NCI-H446 treated with DMSO at 0.1 percent for 48 hours (cell line): ENCODE results near the gene RPL18A.
"Not testable (repeated sequence)": the region's sequence is repeated elsewhere in the genome, so short reads cannot be mapped to it uniquely, and the experiment has no call there.

Source experiments
- DNase-seq: peaks from one replicate; lab custom pipeline; 2025; lab: John Stamatoyannopoulos, UW

The RPL18A gene

GRCh38 chr19:17866964-17867486, 7.3 kb downstream of the RPL18A start:
- no peak for DNase-seq

GRCh38 chr19:17868669-17869068, 9.0 kb downstream of the RPL18A start:
- no peak for DNase-seq

DNA sequence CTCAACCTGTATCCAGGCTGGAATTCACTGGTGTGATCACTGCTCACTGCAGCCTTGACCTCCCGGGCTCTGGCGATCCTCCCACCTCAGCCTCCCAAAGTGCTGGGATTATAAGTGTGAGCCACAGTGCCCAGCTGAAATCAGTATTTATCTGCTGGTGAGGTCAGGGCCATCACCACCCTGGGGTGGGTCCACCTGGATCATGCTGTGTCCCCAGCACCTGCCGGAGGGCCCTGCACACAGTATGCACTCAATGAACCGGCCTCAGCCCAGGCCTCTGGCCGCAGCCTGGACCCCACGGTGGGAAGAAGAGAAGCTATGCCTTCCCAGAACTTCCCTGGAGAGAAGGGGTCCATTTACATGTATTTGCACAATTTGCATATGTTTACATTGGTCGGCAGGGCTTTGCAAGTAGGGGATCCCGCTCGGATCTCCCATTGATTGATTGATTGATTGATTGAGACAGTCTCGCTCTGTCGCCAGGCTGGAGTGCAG, 9.5 kb downstream of the RPL18A start:
- DNase-seq, result no peak

DNA sequence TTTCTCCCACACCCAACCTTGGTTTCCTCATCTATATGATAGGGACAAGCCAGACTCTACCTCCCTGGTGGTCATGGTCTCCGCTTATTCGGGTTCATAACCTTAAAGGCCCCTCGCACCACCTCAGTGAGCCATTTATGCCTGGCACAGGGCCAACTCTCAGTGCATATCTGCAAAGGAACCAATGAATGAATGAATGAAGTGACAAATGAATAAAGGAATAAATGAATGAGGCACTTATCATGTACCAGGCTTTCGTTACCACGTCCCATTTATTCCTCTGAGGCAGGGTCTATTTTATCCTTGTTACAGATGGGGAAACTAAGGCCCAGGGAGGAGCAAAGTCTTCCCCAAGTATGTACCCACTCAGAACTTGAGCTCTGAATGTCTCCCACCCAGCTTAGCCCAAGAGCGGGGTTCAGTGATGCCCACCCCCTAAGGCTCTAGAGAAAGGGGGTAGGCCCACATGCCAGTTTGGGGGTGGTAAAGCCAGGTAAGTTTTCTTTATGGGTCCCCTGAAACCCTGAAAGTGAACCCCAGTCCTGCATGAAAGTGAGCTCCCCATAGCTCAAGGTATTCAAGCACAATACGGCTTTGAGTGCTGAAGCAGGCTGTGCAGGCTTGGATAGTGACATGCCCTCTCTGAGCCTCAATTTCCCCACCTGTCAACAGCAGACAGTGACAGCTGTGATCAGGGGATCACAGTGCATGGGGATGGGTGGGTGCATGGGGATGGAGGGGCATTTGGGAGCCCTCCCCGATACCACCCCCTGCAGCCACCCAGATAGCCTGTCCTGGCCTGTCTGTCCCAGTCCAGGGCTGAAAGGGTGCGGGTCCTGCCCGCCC, 11.5 kb downstream of the RPL18A start:
- no peak for DNase-seq

- DNase-seq, result no peak
These were observed 12.2 kb downstream of the RPL18A start, which contains the start of gene SLC5A5 for GRCh38 chr19:17871878-17872250. SLC5A5 (plus strand) TSS chr19:17871945; CDS start chr19:17872320, 375 bp downstream.

DNA sequence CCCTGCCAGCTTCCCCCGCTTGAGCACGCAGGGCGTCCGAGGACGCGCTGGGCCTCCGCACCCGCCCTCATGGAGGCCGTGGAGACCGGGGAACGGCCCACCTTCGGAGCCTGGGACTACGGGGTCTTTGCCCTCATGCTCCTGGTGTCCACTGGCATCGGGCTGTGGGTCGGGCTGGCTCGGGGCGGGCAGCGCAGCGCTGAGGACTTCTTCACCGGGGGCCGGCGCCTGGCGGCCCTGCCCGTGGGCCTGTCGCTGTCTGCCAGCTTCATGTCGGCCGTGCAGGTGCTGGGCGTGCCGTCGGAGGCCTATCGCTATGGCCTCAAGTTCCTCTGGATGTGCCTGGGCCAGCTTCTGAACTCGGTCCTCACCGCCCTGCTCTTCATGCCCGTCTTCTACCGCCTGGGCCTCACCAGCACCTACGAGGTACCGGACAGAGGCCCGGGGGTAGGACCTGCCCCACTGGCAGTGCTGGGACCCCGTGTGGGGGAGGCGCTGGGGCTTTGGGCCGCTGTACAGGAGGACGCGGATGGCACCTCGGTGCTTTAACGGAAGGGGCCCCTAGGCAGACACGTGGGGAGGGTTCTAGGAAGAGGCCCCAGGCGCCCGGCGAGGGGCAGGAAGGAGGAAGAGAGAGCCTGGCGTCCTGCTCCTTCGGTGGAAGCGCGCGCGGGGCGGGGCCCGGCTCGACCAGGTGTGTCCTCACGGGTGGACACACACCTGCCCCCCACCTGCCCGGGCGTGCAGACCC, 12.7 kb downstream of the RPL18A start:
- DNase-seq, result no peak

DNA sequence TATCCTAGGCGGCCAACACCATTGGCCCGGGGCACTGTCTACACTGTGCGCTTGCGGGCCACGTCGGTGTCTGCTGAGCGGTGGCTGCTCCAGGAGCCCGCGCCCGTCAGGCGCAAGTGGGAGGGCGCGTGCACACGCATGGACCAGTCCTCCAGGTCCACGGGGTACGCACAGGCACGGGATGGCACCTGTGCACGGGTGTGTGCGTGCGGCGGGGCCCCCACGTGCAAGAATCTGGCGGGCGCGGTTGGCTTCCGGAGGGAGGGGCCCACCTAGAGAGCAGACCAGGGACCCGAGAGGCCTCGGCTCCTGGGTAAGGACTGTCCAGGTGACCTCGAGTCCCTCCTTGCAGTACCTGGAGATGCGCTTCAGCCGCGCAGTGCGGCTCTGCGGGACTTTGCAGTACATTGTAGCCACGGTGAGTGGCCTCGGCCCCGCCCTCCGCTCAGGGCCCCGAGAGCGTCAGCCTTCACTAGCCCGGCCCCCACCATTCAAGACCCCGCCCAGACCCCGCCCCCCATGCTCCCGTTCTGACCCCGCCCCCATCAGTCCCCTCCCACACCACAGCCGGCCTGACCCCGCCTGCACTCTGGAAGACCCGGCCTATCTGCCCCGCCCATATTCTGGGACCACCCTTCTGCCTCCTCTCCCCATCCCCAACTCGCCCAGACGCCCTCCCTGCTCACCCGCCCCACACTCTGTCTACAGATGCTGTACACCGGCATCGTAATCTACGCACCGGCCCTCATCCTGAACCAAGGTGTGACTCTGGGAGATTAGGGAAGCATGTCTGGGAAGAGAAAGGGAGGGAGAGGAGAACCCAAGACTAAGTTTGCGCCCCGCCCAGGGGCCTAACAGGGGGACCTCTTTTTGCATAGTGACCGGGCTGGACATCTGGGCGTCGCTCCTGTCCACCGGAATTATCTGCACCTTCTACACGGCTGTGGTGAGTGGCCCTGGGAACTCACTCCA, 14.4 kb downstream of the RPL18A start:
- no peak for DNase-seq

DNA sequence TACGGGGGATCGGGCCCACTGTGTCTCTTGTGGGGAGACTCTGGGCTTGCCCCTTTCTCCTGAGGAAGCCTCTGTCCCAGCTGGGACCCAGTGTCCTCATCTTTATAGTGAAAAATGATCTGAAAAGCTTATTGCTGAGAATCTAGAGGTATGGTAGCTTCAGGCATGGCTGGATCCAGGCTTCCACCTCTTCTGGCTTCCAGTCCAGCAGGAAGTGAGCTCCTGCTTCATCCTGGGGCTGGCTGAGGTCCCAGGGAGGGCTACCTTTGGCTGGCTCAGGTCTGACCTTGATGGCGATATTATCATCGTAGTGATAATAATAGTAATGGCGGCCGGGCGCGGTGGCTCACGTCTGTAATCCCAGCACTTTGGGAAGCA, 15.0 kb downstream of the RPL18A start:
- DNase-seq, result no peak

GRCh38 chr19:17877696-17878095, 18.0 kb downstream of the RPL18A start:
- no peak for DNase-seq

GRCh38 chr19:17879466-17879865, 19.8 kb downstream of the RPL18A start:
- no peak for DNase-seq

- DNase-seq, result no peak
These were observed 22.0 kb downstream of the RPL18A start for GRCh38 chr19:17881701-17882100.

DNA sequence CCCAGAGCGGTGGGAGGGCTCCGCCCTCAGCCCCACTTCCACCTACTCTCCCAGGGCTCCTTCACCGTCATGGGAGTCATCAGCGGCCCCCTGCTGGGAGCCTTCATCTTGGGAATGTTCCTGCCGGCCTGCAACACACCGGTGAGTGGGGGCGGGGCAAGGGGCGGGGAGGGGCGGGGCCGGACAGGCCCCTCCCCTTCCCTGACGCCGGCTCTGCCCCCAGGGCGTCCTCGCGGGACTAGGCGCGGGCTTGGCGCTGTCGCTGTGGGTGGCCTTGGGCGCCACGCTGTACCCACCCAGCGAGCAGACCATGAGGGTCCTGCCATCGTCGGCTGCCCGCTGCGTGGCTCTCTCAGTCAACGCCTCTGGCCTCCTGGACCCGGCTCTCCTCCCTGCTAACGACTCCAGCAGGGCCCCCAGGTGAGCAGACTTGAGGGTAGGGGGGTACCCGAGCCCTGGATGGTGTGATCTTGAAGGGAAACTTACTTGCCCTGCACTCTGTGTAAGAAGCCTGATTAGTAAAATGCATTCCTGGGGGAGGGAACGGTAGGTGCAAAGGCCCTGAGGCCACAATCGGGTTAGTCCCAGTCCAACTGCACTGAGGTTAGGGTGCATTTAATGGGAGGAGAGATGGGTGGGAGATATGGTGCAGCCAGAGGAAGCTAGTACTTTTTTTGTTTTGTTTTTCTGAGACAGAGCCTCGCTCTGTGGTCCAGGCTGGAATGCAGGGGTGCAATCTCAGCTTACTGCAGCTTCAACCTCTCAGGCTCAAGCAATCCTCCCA, 24.1 kb downstream of the RPL18A start:
- no peak for DNase-seq

DNA sequence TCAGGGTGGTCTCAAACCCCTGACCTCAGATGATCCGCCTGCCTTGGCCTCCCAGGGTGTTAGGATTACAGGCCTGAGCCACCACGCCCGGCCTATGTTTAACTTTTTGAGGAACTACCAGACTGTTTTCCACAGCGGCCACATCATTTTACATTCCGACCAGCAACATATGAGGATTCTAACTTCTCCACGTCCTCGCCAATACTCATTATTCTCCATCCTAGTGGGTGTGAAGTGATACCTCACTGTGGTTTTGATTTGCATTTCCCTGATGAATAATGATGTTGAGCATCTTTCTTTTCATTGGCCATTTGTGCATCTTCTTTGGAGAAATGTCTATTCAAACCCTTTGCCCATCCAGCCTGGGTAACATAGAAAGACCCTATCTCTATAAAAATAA, 26.8 kb downstream of the RPL18A start:
- DNase-seq, result no peak

GRCh38 chr19:17887221-17887620, 27.5 kb downstream of the RPL18A start:
- not testable (repeated sequence) for DNase-seq

- DNase-seq, result no peak
These were observed 28.6 kb downstream of the RPL18A start for GRCh38 chr19:17888260-17888659.

DNA sequence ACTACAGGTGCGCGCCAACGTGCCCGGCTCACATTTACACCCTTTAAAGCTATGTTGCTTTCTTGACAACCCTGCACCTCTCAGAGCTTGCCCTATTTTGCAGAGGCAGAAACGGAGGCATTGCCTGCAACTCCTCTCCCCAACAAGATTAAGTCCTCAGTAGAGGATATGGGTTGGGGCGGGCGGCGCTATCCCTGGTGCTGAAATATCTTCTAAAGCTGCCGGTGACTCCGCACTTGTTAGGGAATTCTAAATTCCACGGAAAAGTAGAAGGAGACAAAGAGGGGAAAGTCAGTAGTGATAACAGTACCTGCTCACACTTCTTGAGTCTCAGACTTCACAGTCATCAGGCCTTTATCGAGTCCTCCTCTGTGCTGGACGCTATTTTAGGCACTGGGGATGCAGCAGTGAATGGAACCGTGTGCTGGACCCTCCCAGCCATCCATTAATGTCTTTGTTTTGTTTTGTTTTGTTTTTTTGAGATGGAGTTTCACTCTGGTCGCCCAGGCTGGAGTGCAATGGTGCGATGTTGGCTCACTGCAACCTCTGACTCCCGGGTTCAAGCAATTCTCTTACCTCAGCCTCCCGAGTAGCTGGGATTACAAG, 30.0 kb downstream of the RPL18A start:
- no peak for DNase-seq

DNA sequence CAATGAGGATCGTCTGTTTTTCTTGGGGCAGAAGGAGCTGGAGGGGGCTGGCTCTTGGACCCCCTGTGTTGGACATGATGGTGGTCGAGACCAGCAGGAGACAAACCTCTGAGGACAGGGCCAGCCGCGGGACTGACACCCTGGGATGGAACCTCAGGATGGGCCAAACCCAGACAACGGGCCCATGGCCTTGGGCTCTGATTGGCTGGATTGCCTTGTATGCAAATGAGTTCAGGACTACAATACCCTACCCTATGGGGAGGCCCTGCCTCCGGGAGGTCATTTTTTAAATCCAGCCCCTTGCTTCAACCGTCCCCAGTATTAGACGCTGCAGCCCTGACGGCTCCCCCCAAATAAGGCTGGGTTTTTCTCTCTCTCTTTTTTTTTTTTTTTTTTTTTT, 34.1 kb downstream of the RPL18A start:
- DNase-seq, result no peak

GRCh38 chr19:17902701-17903100, 43.0 kb downstream of the RPL18A start:
- peak; percentile 79 for DNase-seq

DNA sequence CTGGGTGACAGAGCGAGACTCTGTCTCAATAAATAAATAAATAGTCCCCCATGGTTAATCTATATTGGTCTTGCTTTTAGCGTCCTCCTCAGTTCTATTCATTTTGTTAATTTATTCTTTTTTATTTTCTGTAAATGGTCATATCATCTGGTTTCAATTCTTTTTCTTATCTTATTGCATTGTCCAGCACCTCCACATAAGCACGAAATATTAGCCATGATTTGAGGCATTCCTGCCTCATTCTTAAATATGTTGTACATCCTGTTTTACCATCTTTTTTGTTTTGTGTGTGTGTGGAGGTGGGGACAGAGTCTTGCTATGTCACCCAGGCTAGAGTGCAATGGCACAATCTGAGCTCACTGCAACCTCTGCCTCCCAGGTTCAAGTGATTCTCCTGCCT, 48.5 kb downstream of the RPL18A start:
- no peak for DNase-seq

DNA sequence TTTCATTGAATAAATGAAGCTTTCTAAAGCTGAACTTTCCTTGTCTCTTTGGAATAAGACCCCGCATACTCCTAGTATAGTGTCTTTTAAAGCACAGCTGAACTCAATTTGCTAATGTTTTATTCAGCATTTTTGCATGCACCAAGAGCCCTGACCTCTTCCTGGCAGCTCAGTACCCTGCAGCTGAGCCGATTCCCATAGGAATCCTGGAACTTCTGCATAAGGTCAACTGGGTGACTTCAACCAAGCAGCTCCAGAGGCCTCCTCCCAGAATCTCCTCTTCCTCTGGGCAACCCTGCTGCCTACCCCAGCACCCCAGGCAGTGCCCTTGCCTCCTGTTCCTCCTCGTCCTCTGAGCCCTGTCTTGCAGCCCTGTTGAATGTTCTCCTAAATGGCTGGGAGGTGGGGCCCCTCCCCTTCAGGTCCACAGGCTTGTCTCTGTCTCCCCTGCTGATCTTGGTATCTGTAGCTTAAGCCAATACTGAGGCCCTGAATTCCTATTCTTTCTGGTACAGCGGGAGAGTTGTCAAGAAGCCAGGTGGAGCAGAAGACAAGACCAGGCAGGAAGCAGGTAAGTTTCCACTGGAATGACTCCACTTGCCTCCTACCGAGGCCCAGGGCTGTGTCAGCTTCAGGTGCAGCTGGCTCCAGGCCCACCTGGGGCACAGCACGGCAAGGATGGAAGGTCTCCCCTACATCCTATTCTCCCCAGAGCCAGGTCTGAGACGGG, 49.5 kb downstream of the RPL18A start:
- no peak for DNase-seq
